ENCODE measurements around the gene ANKRD34A.
"Not testable (repeated sequence)": the region's sequence is repeated elsewhere in the genome, so short reads cannot be mapped to it uniquely, and the experiment has no call there.

Gene ANKRD34A

GRCh38 chr1:145942871-145943270 lies 21.5 kb downstream of the ANKRD34A start:
- no peak for DNase-seq

- DNase-seq, result no peak
Measured at GRCh38 chr1:145942405-145942804, 22.0 kb downstream of the ANKRD34A start.

- DNase-seq, result no peak
Measured at GRCh38 chr1:145937436-145937835, 26.9 kb downstream of the ANKRD34A start.

- no peak for DNase-seq
Measured at GRCh38 chr1:145936247-145936646, 28.1 kb downstream of the ANKRD34A start.

GRCh38 chr1:145935708-145936107 lies 28.7 kb downstream of the ANKRD34A start:
- DNase-seq, result no peak

GRCh38 chr1:145932522-145933009 lies 31.8 kb downstream of the ANKRD34A start:
- DNase-seq, result not testable (repeated sequence)

- DNase-seq, result no peak
Measured at GRCh38 chr1:145927916-145928643, 36.3 kb downstream of the ANKRD34A start.

GRCh38 chr1:145927063-145927886 lies 37.1 kb downstream of the ANKRD34A start, which contains the start of gene RBM8A:
Gene RBM8A (minus strand): TSS chr1:145927484. CDS start chr1:145927426, 58 bp downstream.
- peak; percentile 99 for DNase-seq

- DNase-seq, result no peak
Measured at GRCh38 chr1:145926686-145927062, 37.7 kb downstream of the ANKRD34A start.

- no peak for DNase-seq
Measured at GRCh38 chr1:145922266-145922665, 42.1 kb downstream of the ANKRD34A start.

- DNase-seq, result not testable (repeated sequence)
Measured at GRCh38 chr1:145920297-145920696, 44.1 kb downstream of the ANKRD34A start.

GRCh38 chr1:145918992-145919939 lies 45.1 kb downstream of the ANKRD34A start:
- peak; percentile 46 for DNase-seq

- peak; percentile 84 for DNase-seq
Measured at GRCh38 chr1:145918144-145918991, 46.0 kb downstream of the ANKRD34A start, which contains the start of gene PEX11B. Gene PEX11B (minus strand): TSS chr1:145918717. CDS start chr1:145918688, 29 bp downstream.

GRCh38 chr1:145917595-145917994 lies 46.8 kb downstream of the ANKRD34A start:
- DNase-seq, result no peak

- no peak for DNase-seq
Measured at GRCh38 chr1:145916745-145917144, 47.6 kb downstream of the ANKRD34A start.

- no peak for DNase-seq
Measured at GRCh38 chr1:145912128-145912641, 52.2 kb downstream of the ANKRD34A start.

Data from NCI-H1105 treated with DMSO at 0.1 percent for 48 hours (cell line).